HG03196 (cell line): ENCODE data around the gene CCDC57.
"Not testable (repeated sequence)": the region's sequence is repeated elsewhere in the genome, so short reads cannot be mapped to it uniquely, and the experiment has no call there.

ENCODE experiments used
- ATAC-seq: cut with Tn5 transposase; IDR thresholded peaks from one replicate; pipeline ENCODE4 v1.9.1; 2021; ENCODE audit not compliant: unreplicated experiment

Gene CCDC57

DNA sequence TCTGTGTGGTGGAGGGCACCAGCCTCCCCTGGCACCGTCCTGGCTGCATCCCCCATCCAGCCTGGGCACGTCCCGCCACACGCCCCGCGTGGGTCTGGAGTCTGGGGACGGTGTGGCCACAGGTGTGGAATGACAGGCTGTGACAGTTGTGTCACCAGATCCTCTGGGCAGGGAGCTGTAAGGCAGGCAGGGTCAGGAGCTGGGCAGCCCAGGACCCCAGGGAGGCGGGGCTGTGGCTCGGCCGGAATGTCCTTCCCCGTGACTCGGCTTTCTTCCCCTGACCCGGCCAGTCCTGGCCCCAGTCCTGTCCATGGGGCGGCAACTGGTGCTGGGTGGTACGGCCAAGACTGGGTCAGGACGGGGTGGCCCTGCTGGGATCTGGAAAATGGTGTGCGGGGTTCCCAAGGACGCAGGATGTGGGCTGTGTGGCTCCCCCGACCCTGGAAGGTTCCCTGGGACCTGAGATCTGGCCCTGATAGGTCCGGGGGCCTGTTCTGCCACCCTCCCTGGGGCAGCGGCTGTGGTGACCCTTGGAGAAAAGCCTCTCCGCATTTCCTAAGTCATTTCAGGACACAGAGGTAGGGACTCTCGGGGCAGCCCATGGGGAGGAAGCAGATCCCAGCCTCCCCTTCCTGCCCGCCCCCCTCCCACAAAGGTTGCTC is 12.9 kb upstream of the CCDC57 start:
- ATAC-seq = no peak

- ATAC-seq = no peak
Observed at GRCh38 chr17:82224666-82225065, 12.0 kb upstream of the CCDC57 start.

DNA sequence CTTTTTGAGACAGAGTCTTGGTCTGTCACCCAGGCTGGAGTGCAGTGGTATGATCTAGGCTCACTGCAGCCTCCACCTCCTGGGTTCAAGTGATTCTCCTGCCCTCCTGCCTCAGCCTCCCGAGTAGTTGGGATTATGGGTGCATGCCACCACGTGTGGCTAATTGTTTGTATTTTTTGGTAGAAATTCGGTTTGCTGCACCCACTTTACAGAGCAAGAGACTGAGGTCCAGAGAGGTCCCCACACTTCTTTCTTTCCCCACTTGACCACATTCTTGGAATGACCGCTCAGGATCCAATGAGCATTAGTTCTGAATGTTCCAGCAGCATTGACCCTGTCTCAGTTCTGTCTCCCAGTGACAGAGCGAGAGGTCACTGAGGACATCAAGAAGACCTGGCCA is 10.9 kb upstream of the CCDC57 start:
- ATAC-seq = no peak

GRCh38 chr17:82222816-82223215 is 10.2 kb upstream of the CCDC57 start:
- ATAC-seq = no peak

DNA sequence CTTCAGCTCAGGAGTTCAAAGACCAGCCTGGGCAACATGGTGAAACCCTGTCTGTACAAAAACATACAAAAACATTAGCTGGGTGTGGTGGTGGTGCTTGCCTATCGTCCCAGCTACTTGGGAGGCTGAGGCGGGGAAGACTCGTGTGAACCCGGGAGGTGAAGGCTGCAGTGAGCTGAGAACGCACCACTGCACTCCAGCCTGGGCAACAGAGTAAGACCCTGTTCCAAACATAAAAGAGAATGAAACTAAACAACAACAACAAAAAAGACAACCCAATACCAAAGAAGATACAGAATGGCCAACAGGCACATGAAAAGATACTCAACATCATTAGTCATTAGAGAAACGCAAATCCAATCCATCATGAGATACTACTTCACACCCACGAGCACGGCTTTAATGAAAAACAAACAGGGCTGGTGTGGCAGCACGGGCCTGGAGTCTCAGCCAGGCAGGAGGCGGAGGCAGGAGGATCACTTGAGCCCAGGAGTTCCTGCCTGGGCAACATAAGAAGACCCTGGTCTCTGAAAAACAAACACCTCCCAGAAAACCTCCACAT is 8.8 kb upstream of the CCDC57 start:
- ATAC-seq = no peak

DNA sequence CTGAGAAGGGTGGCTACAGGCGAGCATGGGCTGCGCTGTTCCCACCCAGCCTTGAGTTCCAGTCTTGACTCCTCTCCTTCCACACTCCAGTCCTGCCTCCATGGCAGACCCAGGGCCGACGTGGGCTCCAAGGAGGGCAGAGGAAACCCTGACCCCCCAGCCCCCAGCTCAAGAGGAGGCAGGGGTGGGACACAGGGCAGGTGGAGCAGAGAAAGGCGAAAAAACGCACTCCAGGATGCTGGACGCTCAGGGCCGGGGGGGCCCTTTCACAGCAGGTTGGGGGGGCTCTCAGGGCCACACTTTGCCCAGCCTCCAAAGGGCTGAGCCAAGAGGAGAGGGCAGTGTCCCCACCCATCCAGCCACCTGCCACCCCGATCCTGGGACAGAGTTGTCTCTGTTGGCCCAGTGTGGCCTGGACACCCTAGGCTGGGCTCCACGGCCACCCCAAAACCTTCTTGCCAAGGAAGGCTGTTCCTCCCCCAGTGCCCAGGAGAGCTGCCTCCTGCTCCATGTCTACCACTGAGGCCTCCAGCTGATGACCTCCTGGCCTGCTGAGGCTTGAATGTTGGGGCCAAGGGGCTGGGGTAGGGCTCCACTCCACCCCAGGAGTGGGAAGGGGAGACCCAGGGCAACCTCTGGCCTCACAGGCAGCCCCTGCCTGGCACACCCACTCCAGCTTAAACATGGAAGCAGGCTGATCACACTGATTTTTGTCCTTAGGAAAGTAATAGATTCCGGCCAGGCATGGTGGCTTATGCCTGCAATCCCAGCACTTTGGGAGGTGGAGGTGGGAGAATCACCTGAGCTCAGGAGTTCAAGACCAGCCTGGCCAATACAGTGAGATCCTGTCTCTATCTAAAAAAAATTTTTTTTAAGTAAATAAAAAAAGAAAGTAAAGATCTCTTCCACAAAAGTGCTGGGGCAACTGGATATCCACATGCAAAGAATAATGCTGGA is 7.4 kb upstream of the CCDC57 start:
- ATAC-seq = no peak

DNA sequence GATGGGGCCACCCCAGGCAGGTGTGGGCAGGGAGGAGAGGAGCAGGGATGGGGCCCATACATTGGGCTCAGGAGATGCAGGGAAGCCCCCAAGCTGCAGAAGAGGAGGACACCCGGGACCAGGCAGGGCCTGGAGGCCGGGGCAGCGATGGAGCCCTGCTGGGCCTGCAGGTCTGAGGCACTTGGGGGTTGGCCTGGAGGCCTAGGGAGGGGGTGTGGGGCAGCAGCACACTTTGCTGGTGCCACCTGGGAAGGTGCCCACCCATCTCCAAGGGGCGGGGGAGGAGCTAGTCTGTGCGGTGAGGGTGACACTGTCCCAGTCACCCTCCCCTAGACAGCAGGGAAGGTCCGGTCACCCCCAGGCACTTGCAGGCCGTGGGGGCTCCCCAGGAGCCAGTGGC is 6.4 kb upstream of the CCDC57 start:
- no peak for ATAC-seq

DNA sequence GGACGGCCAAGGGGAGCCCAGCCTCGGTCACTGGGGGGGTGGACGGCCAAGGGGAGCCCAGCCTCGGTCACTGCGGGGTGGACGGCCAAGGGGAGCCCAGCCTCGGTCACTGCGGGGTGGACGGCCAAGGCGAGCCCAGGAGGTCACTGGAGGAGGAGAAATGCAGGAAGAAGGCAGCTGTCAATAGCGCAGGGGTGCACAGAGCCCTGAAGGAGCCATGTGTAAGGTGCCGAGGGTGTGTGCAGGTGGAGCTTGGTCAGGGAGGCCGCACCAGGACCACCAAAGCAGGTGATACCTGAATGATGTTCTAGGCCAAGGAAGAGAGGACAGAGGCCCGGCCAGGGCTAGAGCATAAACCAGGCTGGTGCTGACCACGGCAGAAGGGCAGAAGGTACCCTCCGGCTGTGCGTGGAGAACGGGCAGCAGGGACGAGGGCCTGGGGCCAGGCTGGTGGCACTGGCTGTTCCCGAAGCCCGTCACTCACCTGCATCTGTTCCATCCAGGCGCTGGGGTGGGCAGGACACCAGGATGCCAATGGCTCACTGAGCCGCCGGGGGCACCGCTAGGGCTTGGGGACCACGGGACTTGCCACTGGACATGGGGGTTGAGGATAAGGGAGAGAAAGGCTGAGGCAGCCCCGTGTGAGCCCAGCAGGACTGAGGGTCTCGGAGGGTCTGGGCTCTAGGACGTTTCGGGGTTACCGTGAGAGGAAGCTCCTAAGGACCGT is 5.9 kb upstream of the CCDC57 start:
- no peak for ATAC-seq

DNA sequence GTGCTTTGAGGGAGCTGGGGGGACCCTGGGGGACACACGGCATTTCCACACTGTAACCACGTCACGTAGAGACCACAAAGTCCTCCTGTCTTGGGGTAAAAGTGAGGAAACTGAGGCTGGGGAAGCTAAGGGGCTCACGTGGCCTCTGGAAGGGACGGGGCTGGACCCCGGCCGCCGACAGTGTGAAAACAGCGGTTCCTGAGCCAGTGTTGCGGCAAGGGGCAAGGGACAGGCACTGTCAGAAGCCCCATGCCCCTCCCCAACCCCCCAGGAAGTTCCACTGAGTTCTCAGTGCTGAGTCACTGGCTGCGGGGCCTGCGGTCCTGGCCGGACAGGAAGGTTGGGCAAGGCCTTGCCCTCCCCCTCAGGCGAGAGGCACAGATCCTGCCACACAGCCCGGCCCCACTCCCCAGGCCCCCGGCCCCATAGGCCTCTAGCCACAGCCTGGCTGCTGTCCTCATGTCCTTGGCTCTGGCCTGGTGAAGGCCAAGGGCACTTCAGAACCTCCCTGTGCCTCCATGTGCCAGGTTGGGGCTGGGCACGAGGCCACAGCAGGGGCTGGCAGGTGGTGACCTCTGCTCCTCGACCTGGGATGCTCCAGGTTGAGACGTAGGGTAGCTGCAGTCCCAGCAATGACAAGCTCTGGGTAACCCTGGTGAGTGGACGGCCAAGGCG is 5.0 kb upstream of the CCDC57 start:
- no peak for ATAC-seq

- ATAC-seq = no peak
Observed at GRCh38 chr17:82217120-82217529, 4.5 kb upstream of the CCDC57 start.

DNA sequence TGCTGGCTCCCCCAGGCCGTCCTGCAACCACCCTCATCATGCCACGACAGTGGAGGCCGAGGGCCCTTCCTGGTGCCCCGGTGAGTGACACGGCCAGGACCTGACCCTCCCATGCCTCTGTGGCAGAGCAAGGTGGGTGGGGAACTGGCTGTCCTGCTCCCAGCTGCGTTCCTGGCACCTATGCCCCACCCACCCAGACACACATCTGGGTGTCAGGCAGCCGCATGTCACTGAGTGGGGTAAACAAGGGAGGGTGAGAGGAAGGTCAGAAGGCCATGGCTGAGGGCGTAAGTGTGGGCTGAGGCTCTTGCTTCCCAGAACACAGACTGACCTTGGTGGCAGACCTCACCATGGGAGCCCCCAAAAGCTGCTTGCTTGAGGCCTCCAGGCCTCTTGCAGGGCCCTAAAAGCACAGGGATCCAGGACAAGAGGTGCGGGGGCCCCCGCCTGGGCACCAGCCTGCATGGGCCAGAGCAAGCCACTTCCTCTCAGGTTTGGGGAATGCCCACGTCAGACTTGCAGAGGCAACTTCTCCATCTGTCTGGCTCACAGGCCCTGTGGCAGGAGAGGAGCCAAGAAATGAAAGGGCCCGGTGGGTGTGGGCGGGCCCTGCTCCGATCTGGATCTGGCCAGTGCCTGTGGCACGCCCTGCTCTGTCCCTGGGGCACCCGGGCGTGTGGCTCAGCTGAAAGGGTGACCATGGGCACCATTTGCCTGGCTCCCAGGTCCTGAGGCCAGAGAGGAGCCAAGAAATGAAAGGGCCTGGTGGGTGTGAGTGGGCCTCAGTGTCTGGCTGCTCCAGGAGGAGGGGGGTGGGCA is 3.9 kb upstream of the CCDC57 start:
- ATAC-seq = peak; percentile 41

- ATAC-seq = no peak
Observed at GRCh38 chr17:82215972-82216300, 3.3 kb upstream of the CCDC57 start.

- no peak for ATAC-seq
Observed at GRCh38 chr17:82215095-82215971, 2.7 kb upstream of the CCDC57 start.

GRCh38 chr17:82214012-82214628 is 1.5 kb upstream of the CCDC57 start:
- no peak for ATAC-seq

DNA sequence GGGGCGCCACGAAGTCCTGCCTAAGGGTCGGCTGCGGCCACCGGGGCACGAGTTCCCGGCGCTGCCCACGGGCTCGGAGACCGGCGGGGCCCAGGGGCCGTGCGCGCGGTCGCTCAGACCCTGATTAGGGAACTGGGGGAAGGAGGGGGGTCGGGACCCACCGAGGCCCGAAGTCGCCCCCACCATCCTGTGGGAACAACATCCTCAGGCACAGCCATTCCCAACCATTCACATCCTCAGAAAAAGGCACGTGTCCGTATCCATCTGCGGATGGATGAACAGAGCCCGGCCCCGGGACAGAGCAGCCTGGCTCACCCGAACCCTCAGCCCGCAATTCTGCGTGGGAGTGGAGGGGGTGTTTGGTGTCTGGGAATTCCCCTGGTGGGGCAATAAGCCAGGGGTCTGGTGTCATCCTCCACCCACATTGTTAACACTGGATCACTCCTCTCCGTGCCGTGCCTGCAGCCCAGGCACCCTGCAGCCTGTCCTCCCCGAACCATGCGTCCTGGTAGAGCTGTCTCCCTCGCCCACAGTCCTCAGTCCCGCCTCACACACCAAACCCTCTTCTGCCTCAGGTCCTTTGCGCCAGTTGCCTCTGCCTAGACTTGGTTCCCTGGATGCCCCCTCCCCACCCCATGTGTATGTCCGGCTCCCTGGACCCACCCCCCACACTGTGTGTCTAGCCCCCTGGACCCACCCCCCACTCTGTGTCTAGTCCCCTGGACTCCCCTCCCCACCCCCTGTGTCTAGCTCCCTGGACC is 789 bp upstream of the CCDC57 start:
- no peak for ATAC-seq

DNA sequence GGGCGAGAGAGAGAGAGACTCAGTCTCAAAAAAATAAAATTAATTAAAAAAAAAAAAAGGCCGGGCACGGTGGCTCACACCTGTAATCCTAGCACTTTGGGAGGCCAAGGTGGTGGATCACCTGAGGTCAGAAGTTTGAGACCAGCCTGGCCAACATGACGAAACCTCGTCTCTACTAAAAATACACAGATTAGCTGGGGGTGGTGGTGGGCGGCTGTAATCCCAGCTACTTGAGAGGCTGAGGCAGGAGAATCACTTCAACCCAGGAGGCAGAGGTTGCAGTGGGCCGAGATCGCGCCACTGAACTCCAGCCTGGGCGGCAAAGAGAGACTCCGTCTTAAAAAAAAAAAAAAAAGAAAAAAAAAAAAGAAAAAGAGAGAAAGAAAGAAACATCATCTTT is 2.0 kb downstream of the CCDC57 start:
- not testable (repeated sequence) for ATAC-seq

DNA sequence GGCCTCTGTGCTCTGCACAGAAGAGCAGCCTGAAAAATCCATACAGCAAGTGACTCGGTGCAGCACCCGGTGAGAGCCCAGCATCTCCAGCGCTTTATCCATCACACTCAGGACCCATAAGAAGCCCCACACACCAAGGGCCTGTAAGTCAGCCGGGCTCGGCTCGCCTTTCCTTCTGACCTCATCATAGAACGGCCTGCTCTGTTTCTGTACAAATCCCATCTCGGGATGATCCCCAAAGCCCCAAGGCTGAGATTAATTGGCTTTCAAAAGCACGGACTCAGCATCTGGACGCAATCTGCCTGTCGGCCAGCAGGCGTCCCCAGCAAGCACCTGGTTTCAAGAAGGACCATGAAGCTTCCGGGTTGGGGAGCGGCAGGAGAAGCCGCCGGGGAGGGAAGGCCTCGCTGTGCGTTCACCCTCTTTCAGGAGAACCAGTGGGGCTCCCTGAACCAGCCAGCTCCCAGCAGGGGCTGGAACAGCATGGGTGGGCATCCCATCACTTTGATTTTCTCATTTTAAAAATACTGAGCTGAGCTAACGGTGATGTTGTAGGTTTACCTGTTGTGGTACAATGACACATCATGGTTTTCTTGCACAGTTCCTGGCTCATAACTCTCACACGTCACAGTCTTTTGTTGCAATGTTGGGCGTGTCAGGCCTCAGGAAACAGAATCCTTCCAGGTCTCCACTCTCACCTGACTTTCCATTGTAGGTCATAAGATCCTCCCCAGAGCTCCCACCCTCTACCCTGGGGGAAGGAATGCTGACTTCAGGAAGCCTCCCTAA is 6.7 kb downstream of the CCDC57 start:
- ATAC-seq = peak; percentile 83
